Activated T-helper 17 cell treated with anti-CD3 and anti-CD28 coated beads, Interleukin-2, amount 50 U/mL, for 72 hours (primary cell): Measurements from ENCODE around the gene PDZD7. TPM values are rescaled to one million over a fixed set of nuclear protein-coding genes. Genes with fewer than 3 reads are reported as not detected.

Source experiments
- ATAC-seq: fragments of 150-1000 bp; cut with Tn5 transposase; replicated peaks from 2 replicates; pipeline ENCODE4 v1.10.0; 2021; ENCODE audit warnings: mild to moderate bottlenecking, moderate library complexity
- H3K27ac Mint-ChIP-seq: one replicate; pipeline ENCODE4 v1.8.0; 2022; ENCODE audit warnings: mixed read lengths
- H3K27me3 Mint-ChIP-seq: one replicate; pipeline ENCODE4 v1.8.0; 2022; ENCODE audit warnings: mixed read lengths
- H3K36me3 Mint-ChIP-seq: one replicate; pipeline ENCODE4 v1.8.0; 2022; ENCODE audit warnings: low read depth, mild to moderate bottlenecking, mixed read lengths
- H3K4me1 Mint-ChIP-seq: one replicate; pipeline ENCODE4 v1.8.0; 2022; ENCODE audit warnings: mixed read lengths
- H3K4me3 Mint-ChIP-seq: one replicate; pipeline ENCODE4 v1.8.0; 2022; ENCODE audit warnings: mild to moderate bottlenecking, mixed read lengths
- H3K9me3 Mint-ChIP-seq: one replicate; pipeline ENCODE4 v1.8.0; 2022; ENCODE audit warnings: mixed read lengths
- total RNA-seq, 2 donors: library from RNA; stranded (reverse); gene quantifications; one replicate each; pipeline ENCODE4 v1.2.3, GENCODE V29; 2022

The PDZD7 gene
- total RNA-seq, 2 donors from 2014 or later = 0.48 to 2.9 TPM

DNA sequence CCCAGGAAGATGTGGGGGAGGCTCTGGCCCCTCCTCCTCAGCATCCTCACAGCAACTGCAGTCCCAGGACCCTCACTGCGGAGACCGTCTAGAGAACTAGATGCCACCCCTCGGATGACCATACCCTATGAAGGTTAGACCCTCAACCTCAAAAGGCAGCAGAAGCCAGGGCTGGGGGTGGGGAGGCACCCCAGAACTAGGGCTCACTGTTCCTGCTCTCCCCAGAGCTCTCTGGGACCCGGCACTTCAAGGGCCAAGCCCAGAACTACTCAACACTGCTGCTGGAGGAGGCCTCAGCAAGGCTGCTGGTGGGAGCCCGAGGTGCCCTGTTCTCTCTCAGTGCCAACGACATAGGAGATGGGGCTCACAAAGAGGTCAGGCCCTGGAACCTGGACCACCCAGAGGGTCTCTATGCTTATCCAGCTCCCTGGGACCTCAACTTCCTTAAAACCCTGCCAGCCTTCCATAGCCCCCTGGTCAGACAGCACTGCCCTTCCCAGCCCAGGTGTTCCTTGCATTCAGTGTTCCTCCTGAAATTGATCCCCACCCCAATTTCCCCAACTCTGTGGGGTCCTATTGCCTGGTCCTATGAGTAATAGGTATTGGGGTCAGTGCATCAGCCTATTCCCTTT is 57.9 kb downstream of the PDZD7 start:
- H3K4me1 Mint-ChIP-seq = peaks cover 6% of the 10 kb centered on the region
- no peak overlapping the region for H3K27ac Mint-ChIP-seq
- no peaks in the 10 kb centered on the region for H3K36me3 Mint-ChIP-seq
- H3K9me3 Mint-ChIP-seq = no peaks in the 10 kb centered on the region
- H3K4me3 Mint-ChIP-seq = no peak overlapping the region
- ATAC-seq = no peak
- no peaks in the 10 kb centered on the region for H3K27me3 Mint-ChIP-seq

DNA sequence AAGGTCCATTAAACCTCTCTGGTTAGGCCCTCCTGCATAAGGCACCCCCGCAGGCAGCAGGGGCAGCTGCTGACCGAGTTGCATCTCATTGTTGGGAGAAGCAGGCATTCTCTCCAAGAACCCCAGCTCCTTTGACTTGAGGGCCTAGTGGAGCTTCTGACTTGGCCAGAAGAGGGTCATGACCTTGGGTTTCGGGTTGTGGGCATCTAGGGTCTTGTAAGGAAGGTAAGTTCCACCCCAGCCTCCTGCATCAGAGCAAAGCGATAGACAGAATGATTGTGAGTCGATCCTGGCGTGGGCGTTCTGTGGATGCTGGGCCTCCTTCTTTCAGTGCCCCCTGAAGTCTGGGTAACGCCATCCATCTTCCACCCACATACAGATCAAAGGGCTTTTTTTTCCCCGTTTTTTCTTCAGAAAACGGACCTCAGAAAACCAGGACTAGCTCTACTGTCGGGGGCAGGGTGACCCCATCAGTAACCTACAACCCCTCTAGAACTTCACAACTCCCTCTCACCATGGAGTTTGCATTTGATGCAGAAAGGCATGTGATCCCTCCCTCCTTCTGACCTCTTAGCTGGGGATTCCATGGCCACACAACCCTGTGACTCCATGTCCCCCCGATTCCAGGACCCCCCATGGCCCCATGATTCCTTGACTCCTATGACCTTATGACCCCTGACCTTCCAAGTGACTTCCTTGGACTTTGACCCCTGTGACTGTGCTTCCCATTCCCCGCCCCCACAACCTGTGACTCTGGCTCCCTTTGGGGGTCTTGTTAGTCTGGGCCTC is 58.6 kb downstream of the PDZD7 start:
- Mint-ChIP-seq H3K4me1 (peaks cover 11% of the 10 kb centered on the region), H3K27me3 (no peaks in the 10 kb centered on the region), H3K9me3 (no peaks in the 10 kb centered on the region), H3K4me3 (no peak overlapping the region), H3K27ac (no peak overlapping the region), H3K36me3 (no peaks in the 10 kb centered on the region)
- ATAC-seq = no peak

DNA sequence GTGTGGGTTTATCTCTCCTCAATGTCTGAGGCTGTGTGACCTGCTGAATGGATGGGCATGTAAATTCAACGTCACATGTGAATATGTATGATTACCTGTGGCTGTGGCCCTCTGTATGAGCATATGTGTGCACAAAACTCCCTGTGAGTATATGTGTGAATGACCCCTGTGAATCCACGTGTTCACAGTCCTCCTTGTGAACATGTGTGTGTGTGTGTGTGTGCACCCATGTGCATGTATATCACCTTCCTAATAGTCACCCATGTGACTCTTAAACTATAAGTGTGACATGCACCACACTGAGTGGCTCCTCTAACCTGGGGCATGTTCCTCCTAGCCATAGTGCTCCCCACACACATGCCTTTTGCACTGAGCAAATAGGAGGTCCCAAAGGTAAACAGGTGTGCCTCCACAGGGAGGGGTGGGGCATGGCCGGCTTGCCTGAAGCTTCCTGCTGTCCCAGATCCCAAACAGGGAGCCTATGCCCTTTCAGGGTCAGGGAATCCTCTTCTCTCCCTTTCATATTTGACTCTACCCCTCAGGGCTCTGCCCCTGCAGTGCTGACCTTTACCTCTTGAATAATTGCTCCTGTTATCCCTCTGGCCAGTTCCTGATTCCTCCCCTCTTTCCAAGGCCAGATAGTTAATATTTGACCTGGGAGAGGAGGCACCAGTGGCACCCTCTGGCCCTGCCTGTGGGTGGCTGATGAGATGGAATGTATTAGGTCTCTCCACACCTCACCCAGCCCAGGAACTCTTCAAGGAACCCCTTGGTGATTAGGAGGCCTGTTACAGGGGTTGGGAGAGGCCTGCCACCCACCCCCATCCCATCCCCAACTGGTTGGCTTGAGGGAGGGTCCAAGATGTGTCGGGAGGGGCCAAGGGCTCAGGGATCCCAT is 59.8 kb downstream of the PDZD7 start:
- Mint-ChIP-seq H3K27me3 (no peaks in the 10 kb centered on the region), H3K4me3 (peak overlapping the region; percentile 55), H3K4me1 (peaks cover 11% of the 10 kb centered on the region), H3K27ac (no peak overlapping the region), H3K36me3 (no peaks in the 10 kb centered on the region), H3K9me3 (no peaks in the 10 kb centered on the region)
- no peak for ATAC-seq

DNA sequence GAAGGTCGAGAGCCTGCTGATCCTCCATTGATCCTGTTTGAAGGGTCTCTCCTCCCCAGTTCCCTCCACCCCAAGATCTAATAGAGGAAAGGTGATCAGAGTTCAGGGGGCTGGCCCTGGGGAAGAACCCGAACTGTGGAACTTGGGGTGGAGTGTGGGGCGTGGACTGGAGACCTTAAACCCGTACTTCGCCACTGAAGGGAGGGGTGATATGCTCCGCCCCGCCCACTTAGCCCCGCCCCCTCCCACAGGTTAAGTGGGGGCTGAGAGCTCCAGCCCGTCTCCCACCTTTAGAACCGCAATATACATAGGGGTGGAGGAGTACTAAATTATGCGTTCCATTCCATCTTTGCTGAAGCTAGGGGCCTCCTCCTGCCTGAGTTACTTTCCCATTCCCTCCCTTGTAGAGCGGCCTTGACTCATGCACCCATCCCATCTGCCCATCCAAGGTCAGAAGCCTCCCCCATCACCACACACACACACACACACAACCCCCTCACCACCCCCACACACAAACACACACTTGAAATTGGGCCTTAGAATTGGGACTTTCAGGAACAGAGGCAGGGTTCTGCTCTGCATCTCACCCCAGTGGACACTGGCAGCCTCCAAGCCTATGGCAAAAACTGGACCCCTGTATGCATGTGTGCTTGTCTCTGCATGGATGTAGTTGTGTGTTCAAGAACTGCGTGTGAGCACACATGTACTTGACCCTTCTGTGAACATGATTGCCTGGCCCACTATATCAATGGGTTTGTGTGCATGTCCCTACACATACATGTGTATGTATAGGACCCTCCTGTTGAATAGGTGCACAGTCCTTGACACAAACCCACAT is 60.6 kb downstream of the PDZD7 start:
- Mint-ChIP-seq H3K4me1 (peaks cover 11% of the 10 kb centered on the region), H3K9me3 (no peaks in the 10 kb centered on the region), H3K27ac (no peak overlapping the region)

DNA sequence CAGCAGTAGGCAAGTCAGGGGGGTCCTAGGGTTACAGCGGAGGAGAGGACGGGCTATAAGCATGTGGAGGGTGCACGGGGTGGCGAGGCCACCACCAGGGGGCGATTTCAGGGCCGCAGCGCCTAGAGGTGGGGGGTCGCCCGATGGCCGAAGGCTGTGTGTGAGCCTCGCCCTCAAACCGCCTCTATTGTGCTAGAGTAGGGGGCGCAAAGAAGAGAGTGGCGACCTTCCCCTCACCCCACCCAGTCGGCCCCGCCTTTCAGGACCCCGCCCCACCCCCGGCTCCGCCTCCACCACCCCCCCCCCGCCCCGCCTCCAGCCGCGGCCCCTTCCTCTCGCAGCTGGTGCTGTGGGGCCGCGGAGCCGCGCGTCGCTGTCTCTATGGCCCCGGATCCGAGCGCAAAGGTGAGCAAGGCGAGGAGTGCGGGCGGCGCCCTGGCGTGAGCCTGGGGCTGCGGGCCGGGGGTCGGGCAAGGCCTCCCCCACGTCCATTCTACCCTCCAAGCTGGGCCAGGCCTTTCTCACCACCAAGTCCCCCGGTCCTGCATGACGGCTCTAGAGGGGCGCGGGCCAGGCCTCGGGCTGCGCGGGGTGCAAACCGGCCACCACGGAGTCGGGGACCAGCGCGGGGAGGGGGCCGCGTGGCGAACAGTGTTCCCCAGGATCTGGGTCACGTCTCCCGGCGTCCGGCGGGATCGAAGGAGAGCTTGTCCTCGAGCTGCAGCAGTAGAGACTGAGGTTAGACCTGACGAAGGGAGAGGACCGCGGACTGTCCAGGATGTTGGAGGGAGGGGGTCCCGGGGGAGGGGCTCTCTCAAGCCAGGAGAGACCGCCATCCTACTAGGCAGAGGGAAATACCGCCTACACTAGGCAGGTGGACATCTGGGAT is 61.5 kb downstream of the PDZD7 start, which contains the start of gene SEMA4G:
Gene SEMA4G, plus strand, starts transcription at position 318 of the 889 bp plus-strand sequence. CDS start 3,409 bp downstream, outside the sequence.
- H3K9me3 Mint-ChIP-seq = no peaks in the 10 kb centered on the region
- no peaks in the 10 kb centered on the region for H3K27me3 Mint-ChIP-seq
- H3K4me1 Mint-ChIP-seq = peaks cover 11% of the 10 kb centered on the region
- H3K27ac Mint-ChIP-seq = no peak within 1 kb of the TSS
- H3K4me3 Mint-ChIP-seq = peak within 1 kb of the TSS; percentile 55
- ATAC-seq = peak; percentile 76
- H3K36me3 Mint-ChIP-seq = peaks cover 11% of the 10 kb centered on the region

More for the DNA sequence above, 60.6 kb downstream of the PDZD7 start:
- H3K27me3 Mint-ChIP-seq = no peaks in the 10 kb centered on the region
- ATAC-seq = peak; percentile 36
- H3K36me3 Mint-ChIP-seq = peaks cover 6% of the 10 kb centered on the region
- peak overlapping the region; percentile 55 for H3K4me3 Mint-ChIP-seq

DNA sequence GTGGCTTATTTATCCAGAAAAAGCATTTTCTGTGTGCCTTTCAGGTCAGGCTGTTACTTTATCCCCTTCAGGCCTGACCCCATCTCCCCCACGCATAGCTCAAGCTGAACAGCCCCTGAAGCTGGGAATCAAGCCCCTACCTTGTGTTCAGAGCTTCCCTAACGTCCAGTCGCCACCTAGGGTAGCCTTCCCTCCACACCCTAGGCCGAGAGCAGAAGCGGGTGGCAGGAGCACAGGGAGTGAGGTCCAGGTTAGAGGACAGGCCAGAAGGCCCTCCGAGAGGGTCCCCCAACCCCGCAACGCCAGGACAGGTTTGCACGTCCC is 62.1 kb downstream of the PDZD7 start:
- peaks cover 17% of the 10 kb centered on the region for H3K36me3 Mint-ChIP-seq
- no peaks in the 10 kb centered on the region for H3K9me3 Mint-ChIP-seq
- peak; percentile 13 for ATAC-seq
- no peaks in the 10 kb centered on the region for H3K27me3 Mint-ChIP-seq
- peak overlapping the region; percentile 55 for H3K4me3 Mint-ChIP-seq
- H3K4me1 Mint-ChIP-seq = peaks cover 11% of the 10 kb centered on the region
- H3K27ac Mint-ChIP-seq = no peak overlapping the region

DNA sequence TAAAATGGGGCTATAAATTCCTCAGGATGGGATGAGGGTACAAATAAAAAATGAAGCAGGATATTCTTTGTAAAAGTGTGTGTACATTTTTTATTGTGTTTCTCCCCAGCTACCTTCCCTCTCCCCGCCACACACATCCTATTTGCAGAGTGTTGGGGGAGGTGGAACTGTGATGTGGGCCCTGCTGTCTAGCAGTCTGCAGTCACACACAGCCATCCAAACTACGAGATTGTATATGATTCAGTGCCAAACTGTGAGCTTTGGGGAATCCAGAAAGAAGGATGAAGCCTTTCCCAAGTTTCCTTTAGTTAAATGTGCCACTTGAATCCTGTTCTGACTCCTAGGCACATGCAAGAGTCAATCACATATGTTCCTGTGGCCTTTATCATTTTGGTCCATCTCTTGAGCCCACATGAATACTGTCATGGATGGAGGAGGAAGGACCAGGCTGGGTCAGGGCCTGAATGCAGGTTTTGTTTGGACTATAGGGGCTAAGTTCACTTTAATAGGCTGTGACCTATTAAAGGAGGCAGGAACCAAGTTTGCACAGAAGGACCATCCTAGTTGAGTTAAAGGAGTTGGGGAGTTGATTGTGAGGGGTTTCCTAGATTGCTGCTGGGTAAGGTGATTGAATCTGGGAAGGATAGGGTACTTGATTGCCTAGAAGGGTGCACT is 62.7 kb downstream of the PDZD7 start:
- H3K4me3 Mint-ChIP-seq = peak overlapping the region; percentile 55

DNA sequence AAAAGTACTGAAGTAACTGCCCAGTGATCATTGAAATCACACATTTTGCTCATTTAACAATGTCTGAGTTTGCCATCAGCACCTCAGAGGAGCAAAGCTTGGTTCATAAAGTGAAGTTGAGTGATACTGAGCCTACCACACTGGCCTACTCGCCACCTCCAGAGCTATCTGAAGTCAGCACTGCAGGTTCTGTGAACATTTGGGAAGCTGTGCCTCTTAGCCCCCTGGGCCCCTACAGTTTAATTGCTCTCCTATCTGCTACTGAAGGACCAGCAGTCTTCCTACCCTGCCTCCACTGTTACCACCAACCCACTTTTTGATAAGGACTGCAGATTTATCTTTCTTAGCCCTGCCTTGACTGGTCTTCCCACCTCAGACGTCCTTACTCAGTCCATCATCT is 63.6 kb downstream of the PDZD7 start:
- Mint-ChIP-seq H3K4me1 (peaks cover 11% of the 10 kb centered on the region), H3K4me3 (no peak overlapping the region), H3K9me3 (no peaks in the 10 kb centered on the region), H3K27ac (no peak overlapping the region), H3K36me3 (peaks cover 32% of the 10 kb centered on the region), H3K27me3 (no peaks in the 10 kb centered on the region)
- ATAC-seq = no peak

More for the DNA sequence above, 62.7 kb downstream of the PDZD7 start:
- no peaks in the 10 kb centered on the region for H3K27me3 Mint-ChIP-seq
- H3K27ac Mint-ChIP-seq = no peak overlapping the region
- peaks cover 24% of the 10 kb centered on the region for H3K36me3 Mint-ChIP-seq
- H3K4me1 Mint-ChIP-seq = peaks cover 11% of the 10 kb centered on the region
- no peak for ATAC-seq
- no peaks in the 10 kb centered on the region for H3K9me3 Mint-ChIP-seq

DNA sequence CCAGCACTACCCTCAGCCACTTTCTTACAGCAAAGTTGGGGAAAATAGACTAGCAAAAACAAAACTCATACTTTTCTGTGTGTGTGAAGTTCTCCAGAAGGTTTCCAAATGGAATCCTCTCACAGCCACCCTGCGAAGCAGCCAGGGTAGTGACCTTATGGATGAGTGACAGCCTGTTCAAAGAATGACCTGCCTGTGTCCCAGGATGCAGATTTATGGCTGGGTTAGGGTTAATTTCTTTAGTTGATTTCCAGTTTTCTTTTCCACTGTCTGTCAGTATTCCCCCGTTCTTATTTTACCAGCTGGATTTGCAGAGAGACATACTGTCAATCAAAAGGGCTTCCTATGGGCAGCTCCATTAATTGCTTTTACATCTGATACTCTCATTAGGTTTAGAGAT is 64.0 kb downstream of the PDZD7 start:
- Mint-ChIP-seq H3K9me3 (no peaks in the 10 kb centered on the region), H3K27me3 (no peaks in the 10 kb centered on the region), H3K27ac (no peak overlapping the region), H3K4me1 (peaks cover 11% of the 10 kb centered on the region), H3K36me3 (peaks cover 37% of the 10 kb centered on the region), H3K4me3 (no peak overlapping the region)
- no peak for ATAC-seq

DNA sequence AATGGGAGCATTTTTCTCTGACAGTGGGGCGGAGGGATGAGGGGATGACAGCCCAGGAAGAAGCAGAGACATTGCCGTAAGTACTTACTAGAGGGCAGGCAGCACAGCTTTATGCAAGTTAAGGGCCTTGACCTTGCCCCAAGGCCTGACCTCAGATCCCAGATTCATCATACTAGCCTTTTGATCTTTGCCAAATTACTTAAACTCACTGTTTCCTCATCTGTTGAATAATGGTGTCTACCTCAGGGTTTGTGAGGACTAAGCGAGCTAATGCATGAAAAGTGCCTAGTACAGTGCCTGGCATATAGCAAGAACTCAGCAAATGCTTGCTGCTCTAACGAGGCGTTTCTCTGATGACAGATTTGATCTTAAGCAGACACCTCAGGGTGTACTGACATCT is 65.1 kb downstream of the PDZD7 start:
- H3K27ac Mint-ChIP-seq = no peak overlapping the region
- no peak for ATAC-seq
- H3K4me1 Mint-ChIP-seq = peaks cover 11% of the 10 kb centered on the region
- H3K9me3 Mint-ChIP-seq = no peaks in the 10 kb centered on the region
- no peak overlapping the region for H3K4me3 Mint-ChIP-seq
- no peaks in the 10 kb centered on the region for H3K27me3 Mint-ChIP-seq
- H3K36me3 Mint-ChIP-seq = peaks cover 47% of the 10 kb centered on the region

DNA sequence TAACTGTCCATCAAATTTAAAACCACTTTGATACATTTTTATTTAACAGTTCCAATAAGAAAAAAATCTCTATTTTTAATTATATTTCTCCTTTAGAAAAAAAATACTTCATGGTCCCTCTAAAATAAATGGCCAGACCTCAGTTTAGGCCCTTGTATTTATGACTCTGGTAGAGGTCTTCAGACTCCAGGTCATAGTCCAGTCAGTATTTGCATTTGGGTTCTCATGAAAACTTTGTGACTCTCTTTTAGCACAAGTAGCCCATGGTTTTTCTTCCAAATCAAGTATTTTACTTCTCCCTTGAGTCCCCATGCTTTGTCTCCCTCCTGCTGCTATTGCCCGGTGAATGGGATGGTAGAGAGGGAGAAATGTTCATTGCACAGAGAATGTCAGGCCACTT is 67.1 kb downstream of the PDZD7 start:
- H3K27ac Mint-ChIP-seq = no peak overlapping the region
- H3K4me1 Mint-ChIP-seq = peaks cover 10% of the 10 kb centered on the region
- no peaks in the 10 kb centered on the region for H3K27me3 Mint-ChIP-seq
- no peak for ATAC-seq
- H3K4me3 Mint-ChIP-seq = no peak overlapping the region
- peaks cover 67% of the 10 kb centered on the region for H3K36me3 Mint-ChIP-seq
- H3K9me3 Mint-ChIP-seq = no peaks in the 10 kb centered on the region

DNA sequence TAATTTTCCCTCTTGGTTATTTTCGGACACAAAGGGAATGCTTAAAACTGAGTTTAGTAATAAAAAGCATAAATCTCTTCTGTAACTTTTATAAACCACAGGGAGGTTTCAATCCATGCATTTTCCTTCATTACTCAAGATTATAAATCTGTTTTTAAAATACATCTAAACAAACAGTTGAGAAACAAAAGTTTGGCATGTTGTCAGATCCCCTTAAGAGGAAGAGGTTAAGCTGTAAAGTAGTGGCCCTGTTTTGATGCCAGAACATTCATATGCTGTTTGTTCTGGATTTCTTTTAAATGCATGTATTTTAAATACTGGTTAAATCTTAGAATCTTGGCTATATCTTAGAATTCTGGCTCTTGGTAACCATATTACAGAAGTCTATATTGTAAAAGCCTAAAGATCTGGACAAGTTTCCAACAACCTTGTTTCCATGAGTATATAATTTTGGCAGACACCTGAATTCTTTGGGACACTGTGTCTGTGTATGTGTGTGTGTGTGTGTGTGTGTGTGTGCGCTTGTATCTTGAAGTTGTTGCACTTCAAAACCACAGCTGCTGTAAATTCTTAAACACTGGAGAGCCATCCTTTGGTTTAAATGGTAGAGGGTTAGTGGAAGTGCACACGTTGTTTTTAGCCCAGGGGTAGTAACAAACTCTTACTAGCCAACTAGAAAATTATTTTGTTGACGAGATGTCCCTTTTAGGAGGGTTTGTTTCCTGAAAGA is 68.4 kb downstream of the PDZD7 start:
- no peak overlapping the region for H3K4me3 Mint-ChIP-seq
- H3K27me3 Mint-ChIP-seq = no peaks in the 10 kb centered on the region
- no peaks in the 10 kb centered on the region for H3K9me3 Mint-ChIP-seq
- H3K36me3 Mint-ChIP-seq = peaks cover 77% of the 10 kb centered on the region
- H3K4me1 Mint-ChIP-seq = no peaks in the 10 kb centered on the region
- H3K27ac Mint-ChIP-seq = no peak overlapping the region
- no peak for ATAC-seq
